IMR-90 (cell line): ENCODE results near the gene ZNF236.

Experiments used
- BHLHE40 ChIP-seq: fragments of 150-350 bp; IDR thresholded peaks from 2 replicates; pipeline ENCODE4 v1.6.1; 2016; ENCODE audit warnings: mild to moderate bottlenecking, low read depth, low read length
- CTCF ChIP-seq: conservative IDR thresholded peaks from 2 replicates; pipeline ENCODE4 v1.5.1; 2012; ENCODE audit warnings: mild to moderate bottlenecking, low read depth, low read length, improper control_type of control experiment
- MAZ ChIP-seq: IDR thresholded peaks from 2 replicates; pipeline ENCODE4 v1.6.1; 2012; ENCODE audit warnings: low read depth, mild to moderate bottlenecking, low read length, improper control_type of control experiment, moderate library complexity, borderline replicate concordance
- MXI1 ChIP-seq: IDR thresholded peaks from 2 replicates; pipeline ENCODE4 v1.6.1; 2012; ENCODE audit warnings: low read depth, mild to moderate bottlenecking, low read length, moderate library complexity, borderline replicate concordance
- POLR2A ChIP-seq: IDR thresholded peaks from 2 replicates; pipeline ENCODE4 v1.6.1; 2012; ENCODE audit warnings: mild to moderate bottlenecking, low read depth, low read length
- TF ChIP-seq, protein P1 (sequence below): fragments of 150-350 bp; IDR thresholded peaks from 2 replicates; pipeline ENCODE4 v1.6.1; 2016; ENCODE audit warnings: low read depth, mild to moderate bottlenecking, low read length, moderate library complexity, borderline replicate concordance

GRCh38 chr18:76982038-76982437 lies 159.7 kb downstream of the ZNF236 start:
- TF ChIP-seq CTCF (no peak), POLR2A (no peak), BHLHE40 (no peak), MXI1 (no peak), MAZ (no peak)
- TF ChIP-seq, protein P1, sequence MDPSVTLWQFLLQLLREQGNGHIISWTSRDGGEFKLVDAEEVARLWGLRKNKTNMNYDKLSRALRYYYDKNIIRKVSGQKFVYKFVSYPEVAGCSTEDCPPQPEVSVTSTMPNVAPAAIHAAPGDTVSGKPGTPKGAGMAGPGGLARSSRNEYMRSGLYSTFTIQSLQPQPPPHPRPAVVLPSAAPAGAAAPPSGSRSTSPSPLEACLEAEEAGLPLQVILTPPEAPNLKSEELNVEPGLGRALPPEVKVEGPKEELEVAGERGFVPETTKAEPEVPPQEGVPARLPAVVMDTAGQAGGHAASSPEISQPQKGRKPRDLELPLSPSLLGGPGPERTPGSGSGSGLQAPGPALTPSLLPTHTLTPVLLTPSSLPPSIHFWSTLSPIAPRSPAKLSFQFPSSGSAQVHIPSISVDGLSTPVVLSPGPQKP: no peak
